Hepatocyte (in vitro differentiated cells): ENCODE measurements around the gene MACROD2.

ENCODE experiments used
- CTCF ChIP-seq: fragments of 200-600 bp; sonication (generic); IDR thresholded peaks from 2 replicates; pipeline ENCODE4 v1.5.1; 2016; ENCODE audit warnings: antibody characterized with exemption, mild to moderate bottlenecking; ENCODE audit not compliant: poor library complexity
- EZH2 ChIP-seq: fragments of 200-600 bp; sonication (generic); IDR thresholded peaks from 2 replicates; pipeline ENCODE4 v1.6.1; 2016; ENCODE audit warnings: antibody characterized with exemption, mild to moderate bottlenecking, borderline replicate concordance

- no peak for TF ChIP-seq CTCF
- TF ChIP-seq EZH2, result no peak
Observed at GRCh38 chr20:14778096-14778495, 782.8 kb downstream of the MACROD2 start.
